Measurements from ENCODE around the gene CSMD2.

- TF ChIP-seq CTCF (IDR thresholded peaks at IDR 0.05) (no peak), POLR2A (IDR thresholded peaks at IDR 0.05) (no peak)
These were observed 637.1 kb downstream of the CSMD2 start for GRCh38 chr1:33527934-33528333.

All from transverse colon (tissue), 3 donors.